ENCODE measurements around the gene ZPR1.

DNA sequence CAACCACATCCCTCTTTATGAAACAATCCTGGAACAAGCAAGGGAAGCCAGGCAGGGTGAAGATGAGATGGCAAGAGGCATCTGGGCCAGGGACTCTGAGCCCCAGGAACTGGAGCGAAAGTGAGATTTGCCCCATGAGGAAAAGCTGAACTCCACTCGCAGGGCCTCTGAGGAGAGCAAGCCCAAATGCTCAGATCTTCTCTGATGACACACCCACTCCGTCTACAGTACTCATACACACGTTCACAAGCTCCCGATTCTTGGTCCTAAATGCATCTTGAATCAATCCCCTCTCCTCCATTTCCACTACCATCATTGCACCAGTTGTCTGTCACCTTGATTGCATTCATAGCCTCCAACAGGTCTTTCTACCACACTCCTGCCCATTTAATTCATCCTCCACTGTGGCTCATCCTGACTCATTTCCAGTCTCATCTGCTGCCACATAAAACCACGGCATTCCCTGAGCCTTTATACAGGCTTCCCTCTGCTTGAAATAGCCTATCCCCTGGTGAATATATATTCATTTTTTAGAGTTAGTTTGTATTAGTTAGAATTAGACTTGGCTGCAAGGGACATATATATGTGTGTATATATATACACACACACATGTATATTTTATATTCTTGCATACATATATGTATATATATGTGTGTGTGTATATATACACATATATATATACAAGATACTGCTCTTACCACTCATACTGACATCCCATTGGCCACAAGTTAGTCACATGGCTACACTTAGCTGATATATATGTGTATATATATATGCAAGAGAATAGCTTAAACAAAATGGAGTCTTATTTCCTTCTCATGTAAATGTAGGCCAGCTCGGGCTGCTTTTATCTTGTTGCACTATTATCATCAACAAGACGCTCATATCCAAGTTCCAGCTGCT, 5.3 kb upstream of the ZPR1 start:
- TF ChIP-seq, protein P1, sequence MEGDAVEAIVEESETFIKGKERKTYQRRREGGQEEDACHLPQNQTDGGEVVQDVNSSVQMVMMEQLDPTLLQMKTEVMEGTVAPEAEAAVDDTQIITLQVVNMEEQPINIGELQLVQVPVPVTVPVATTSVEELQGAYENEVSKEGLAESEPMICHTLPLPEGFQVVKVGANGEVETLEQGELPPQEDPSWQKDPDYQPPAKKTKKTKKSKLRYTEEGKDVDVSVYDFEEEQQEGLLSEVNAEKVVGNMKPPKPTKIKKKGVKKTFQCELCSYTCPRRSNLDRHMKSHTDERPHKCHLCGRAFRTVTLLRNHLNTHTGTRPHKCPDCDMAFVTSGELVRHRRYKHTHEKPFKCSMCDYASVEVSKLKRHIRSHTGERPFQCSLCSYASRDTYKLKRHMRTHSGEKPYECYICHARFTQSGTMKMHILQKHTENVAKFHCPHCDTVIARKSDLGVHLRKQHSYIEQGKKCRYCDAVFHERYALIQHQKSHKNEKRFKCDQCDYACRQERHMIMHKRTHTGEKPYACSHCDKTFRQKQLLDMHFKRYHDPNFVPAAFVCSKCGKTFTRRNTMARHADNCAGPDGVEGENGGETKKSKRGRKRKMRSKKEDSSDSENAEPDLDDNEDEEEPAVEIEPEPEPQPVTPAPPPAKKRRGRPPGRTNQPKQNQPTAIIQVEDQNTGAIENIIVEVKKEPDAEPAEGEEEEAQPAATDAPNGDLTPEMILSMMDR (IDR thresholded peaks at IDR 0.05), result no peak
- no peak for TF ChIP-seq POLR2A (IDR thresholded peaks at IDR 0.05)

Data from adrenal gland (tissue), 5 donors.